ENCODE data around the gene IGFBP6. TPM values are rescaled to one million over a fixed set of nuclear protein-coding genes. Genes with fewer than 3 reads are reported as not detected.

IGFBP6 gene
- total and polyA plus RNA-seq, 4 donors = 1.6 to 17.6 (median 12.0) TPM

DNA sequence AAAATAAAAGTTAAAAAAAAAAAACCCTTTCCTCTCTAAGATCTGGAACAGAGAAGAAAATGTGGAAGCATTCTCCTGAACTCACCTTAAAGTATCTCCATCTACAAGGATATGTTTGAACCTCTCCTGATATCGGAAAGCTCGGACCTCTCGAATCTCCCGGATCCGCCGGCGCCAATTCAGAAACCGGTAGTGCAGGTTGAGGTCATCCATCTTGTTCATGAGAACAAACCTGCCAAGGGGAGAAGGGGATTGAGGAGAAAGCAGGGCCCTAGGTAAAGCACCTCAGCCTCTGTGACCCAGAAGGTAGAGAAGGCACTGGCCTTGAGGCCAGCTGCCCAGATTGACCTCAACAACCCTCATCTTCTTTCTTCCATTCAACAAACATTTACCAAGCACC, 20.4 kb upstream of the IGFBP6 start:
- Histone ChIP-seq H3K9ac (ENCODE audit: low read depth in 1 of 2, low read length in 2 of 2) (no peak overlapping the region), H3K27ac (ENCODE audit: low read depth in 1 of 2, low read length in 2 of 2) (no peak overlapping the region), H3K4me3 (ENCODE audit: low read depth in 1 of 3, low read length in 3 of 3) (no peak overlapping the region), H3K9me3 (ENCODE audit: control insufficient read depth in 4 of 4, low read length in 3 of 4) (no peaks in the 10 kb centered on the region), H3K36me3 (ENCODE audit: control insufficient read depth in 4 of 4, insufficient read depth in 3 of 4, low read depth in 1 of 4, low read length in 3 of 4) (peaks cover 6 to 16% (median 8%) of the 10 kb centered on the region in 4 donors), H3K4me1 (ENCODE audit: control insufficient read depth in 4 of 4, insufficient read depth in 4 of 4, low read length in 3 of 4) (peaks cover 5 to 31% (median 14%) of the 10 kb centered on the region in 4 donors), H3K27me3 (ENCODE audit: control insufficient read depth in 4 of 4, insufficient read depth in 4 of 4, low read length in 3 of 4) (no peaks in the 10 kb centered on the region)
- WGBS = 98% methylated on average over 8 of the region's 8 CpGs
- DNase-seq (ENCODE audit: low spot score) = no peak
- no peak for TF ChIP-seq YY1 (IDR thresholded peaks at IDR 0.05)
- TF ChIP-seq, protein P1, sequence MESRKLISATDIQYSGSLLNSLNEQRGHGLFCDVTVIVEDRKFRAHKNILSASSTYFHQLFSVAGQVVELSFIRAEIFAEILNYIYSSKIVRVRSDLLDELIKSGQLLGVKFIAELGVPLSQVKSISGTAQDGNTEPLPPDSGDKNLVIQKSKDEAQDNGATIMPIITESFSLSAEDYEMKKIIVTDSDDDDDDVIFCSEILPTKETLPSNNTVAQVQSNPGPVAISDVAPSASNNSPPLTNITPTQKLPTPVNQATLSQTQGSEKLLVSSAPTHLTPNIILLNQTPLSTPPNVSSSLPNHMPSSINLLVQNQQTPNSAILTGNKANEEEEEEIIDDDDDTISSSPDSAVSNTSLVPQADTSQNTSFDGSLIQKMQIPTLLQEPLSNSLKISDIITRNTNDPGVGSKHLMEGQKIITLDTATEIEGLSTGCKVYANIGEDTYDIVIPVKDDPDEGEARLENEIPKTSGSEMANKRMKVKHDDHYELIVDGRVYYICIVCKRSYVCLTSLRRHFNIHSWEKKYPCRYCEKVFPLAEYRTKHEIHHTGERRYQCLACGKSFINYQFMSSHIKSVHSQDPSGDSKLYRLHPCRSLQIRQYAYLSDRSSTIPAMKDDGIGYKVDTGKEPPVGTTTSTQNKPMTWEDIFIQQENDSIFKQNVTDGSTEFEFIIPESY (IDR thresholded peaks at IDR 0.05) = no peak
- TF ChIP-seq JUND (IDR thresholded peaks at IDR 0.05) = no peak
- no peak for TF ChIP-seq SP1 (IDR thresholded peaks at IDR 0.05)
- no peak for TF ChIP-seq RXRA (IDR thresholded peaks at IDR 0.05)
- TF ChIP-seq TAF1 (conservative IDR thresholded peaks at IDR 0.05) = no peak
- TF ChIP-seq EGR1 (IDR thresholded peaks at IDR 0.05; ENCODE audit: low read depth in 2 of 2) = no peak
- TF ChIP-seq, protein P2, sequence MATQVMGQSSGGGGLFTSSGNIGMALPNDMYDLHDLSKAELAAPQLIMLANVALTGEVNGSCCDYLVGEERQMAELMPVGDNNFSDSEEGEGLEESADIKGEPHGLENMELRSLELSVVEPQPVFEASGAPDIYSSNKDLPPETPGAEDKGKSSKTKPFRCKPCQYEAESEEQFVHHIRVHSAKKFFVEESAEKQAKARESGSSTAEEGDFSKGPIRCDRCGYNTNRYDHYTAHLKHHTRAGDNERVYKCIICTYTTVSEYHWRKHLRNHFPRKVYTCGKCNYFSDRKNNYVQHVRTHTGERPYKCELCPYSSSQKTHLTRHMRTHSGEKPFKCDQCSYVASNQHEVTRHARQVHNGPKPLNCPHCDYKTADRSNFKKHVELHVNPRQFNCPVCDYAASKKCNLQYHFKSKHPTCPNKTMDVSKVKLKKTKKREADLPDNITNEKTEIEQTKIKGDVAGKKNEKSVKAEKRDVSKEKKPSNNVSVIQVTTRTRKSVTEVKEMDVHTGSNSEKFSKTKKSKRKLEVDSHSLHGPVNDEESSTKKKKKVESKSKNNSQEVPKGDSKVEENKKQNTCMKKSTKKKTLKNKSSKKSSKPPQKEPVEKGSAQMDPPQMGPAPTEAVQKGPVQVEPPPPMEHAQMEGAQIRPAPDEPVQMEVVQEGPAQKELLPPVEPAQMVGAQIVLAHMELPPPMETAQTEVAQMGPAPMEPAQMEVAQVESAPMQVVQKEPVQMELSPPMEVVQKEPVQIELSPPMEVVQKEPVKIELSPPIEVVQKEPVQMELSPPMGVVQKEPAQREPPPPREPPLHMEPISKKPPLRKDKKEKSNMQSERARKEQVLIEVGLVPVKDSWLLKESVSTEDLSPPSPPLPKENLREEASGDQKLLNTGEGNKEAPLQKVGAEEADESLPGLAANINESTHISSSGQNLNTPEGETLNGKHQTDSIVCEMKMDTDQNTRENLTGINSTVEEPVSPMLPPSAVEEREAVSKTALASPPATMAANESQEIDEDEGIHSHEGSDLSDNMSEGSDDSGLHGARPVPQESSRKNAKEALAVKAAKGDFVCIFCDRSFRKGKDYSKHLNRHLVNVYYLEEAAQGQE (IDR thresholded peaks at IDR 0.05) = no peak
- TF ChIP-seq RAD21 (IDR thresholded peaks at IDR 0.05) = no peak
- TF ChIP-seq NR2F2 (IDR thresholded peaks at IDR 0.05) = no peak
- TF ChIP-seq, protein P3, sequence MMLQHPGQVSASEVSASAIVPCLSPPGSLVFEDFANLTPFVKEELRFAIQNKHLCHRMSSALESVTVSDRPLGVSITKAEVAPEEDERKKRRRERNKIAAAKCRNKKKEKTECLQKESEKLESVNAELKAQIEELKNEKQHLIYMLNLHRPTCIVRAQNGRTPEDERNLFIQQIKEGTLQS (IDR thresholded peaks at IDR 0.05) = no peak
- TF ChIP-seq FOXA2 (IDR thresholded peaks at IDR 0.05) = no peak
- TF ChIP-seq FOXA1 (IDR thresholded peaks at IDR 0.05) = no peak
- TF ChIP-seq HNF4G (IDR thresholded peaks at IDR 0.05) = no peak
- TF ChIP-seq, protein P4, sequence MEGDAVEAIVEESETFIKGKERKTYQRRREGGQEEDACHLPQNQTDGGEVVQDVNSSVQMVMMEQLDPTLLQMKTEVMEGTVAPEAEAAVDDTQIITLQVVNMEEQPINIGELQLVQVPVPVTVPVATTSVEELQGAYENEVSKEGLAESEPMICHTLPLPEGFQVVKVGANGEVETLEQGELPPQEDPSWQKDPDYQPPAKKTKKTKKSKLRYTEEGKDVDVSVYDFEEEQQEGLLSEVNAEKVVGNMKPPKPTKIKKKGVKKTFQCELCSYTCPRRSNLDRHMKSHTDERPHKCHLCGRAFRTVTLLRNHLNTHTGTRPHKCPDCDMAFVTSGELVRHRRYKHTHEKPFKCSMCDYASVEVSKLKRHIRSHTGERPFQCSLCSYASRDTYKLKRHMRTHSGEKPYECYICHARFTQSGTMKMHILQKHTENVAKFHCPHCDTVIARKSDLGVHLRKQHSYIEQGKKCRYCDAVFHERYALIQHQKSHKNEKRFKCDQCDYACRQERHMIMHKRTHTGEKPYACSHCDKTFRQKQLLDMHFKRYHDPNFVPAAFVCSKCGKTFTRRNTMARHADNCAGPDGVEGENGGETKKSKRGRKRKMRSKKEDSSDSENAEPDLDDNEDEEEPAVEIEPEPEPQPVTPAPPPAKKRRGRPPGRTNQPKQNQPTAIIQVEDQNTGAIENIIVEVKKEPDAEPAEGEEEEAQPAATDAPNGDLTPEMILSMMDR (IDR thresholded peaks at IDR 0.05; ENCODE audit: low read depth, low read length, missing input control) = no peak
- TF ChIP-seq, protein P5, sequence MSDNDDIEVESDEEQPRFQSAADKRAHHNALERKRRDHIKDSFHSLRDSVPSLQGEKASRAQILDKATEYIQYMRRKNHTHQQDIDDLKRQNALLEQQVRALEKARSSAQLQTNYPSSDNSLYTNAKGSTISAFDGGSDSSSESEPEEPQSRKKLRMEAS (IDR thresholded peaks at IDR 0.05) = no peak
- no peak for TF ChIP-seq HNF4A (conservative IDR thresholded peaks at IDR 0.05)
- TF ChIP-seq GABPA (IDR thresholded peaks at IDR 0.05 in 1 of 2, conservative IDR thresholded peaks at IDR 0.05 in 1 of 2) = no peak

Measured in liver (tissue), 9 donors.